COLO668 (cell line): ENCODE results near the gene C11orf98.
"Not testable (repeated sequence)": the region's sequence is repeated elsewhere in the genome, so short reads cannot be mapped to it uniquely, and the experiment has no call there.

Experiments used
- DNase-seq: peaks from one replicate; lab custom pipeline; 2025; ENCODE audit not compliant: unreplicated experiment; lab: John Stamatoyannopoulos, UW

Gene C11orf98

GRCh38 chr11:62654297-62654696 is 10.7 kb downstream of the C11orf98 start:
- no peak for DNase-seq

- no peak for DNase-seq
Observed at GRCh38 chr11:62652161-62653006, 12.6 kb downstream of the C11orf98 start.

- DNase-seq, result not testable (repeated sequence)
Observed at GRCh38 chr11:62650283-62650682, 14.7 kb downstream of the C11orf98 start.

GRCh38 chr11:62649486-62649885 is 15.5 kb downstream of the C11orf98 start:
- DNase-seq, result no peak

GRCh38 chr11:62648967-62649364 is 16.0 kb downstream of the C11orf98 start:
- DNase-seq, result no peak

- no peak for DNase-seq
Observed at GRCh38 chr11:62648185-62648966, 16.6 kb downstream of the C11orf98 start.

GRCh38 chr11:62647609-62648005 is 17.4 kb downstream of the C11orf98 start:
- no peak for DNase-seq

- no peak for DNase-seq
Observed at GRCh38 chr11:62646825-62647608, 18.0 kb downstream of the C11orf98 start.

GRCh38 chr11:62645946-62646824 is 18.8 kb downstream of the C11orf98 start, which contains the start of gene GANAB:
GANAB (minus strand) TSS chr11:62646613; CDS start chr11:62646599, 14 bp downstream.
- peak; percentile 99 for DNase-seq

GRCh38 chr11:62645671-62645945 is 19.4 kb downstream of the C11orf98 start:
- DNase-seq, result no peak

- no peak for DNase-seq
Observed at GRCh38 chr11:62644220-62644619, 20.8 kb downstream of the C11orf98 start.

- DNase-seq, result no peak
Observed at GRCh38 chr11:62632492-62632891, 32.5 kb downstream of the C11orf98 start.

- no peak for DNase-seq
Observed at GRCh38 chr11:62627713-62628112, 37.3 kb downstream of the C11orf98 start.

GRCh38 chr11:62622476-62623089 is 42.4 kb downstream of the C11orf98 start:
- DNase-seq, result no peak

- DNase-seq, result peak; percentile 99
Observed at GRCh38 chr11:62621567-62622470, 43.2 kb downstream of the C11orf98 start, which contains the start of gene B3GAT3. B3GAT3 (minus strand) TSS chr11:62621986; CDS start chr11:62621947, 39 bp downstream.

GRCh38 chr11:62621027-62621566 is 43.9 kb downstream of the C11orf98 start:
- DNase-seq, result no peak

GRCh38 chr11:62616957-62617356 is 48.1 kb downstream of the C11orf98 start:
- not testable (repeated sequence) for DNase-seq

GRCh38 chr11:62615521-62615920 is 49.5 kb downstream of the C11orf98 start:
- DNase-seq, result no peak

GRCh38 chr11:62614275-62614674 is 50.7 kb downstream of the C11orf98 start:
- DNase-seq, result peak; percentile 28
